T-cell (primary cell): ENCODE results near the gene KSR1. TPM values are rescaled to one million over a fixed set of nuclear protein-coding genes. Genes with fewer than 3 reads are reported as not detected.

Source experiments
- ATAC-seq, 4 experiments: fragments of 200-7000 bp in 3 of 4; fragments of 150-1000 bp in 1 of 4; cut with Tn5 transposase; replicated peaks in 1 of 4; 1 replicate in 3 of 4; 2 replicates in 1 of 4; pipeline ENCODE4 v1.10.0; 2021; ENCODE audit warnings: moderate library complexity in 3 of 4, mild to moderate bottlenecking in 2 of 4, moderate number of reproducible peaks in 1 of 4
- CTCF ChIA-PET, 2 donors: fragments of 300-600 bp; sonication (Branson Sonifier 250); formaldehyde crosslinking; loops; one replicate each; lab custom pipeline; 2022; ENCODE audit warnings: antibody characterized with exemption in 2 of 2; lab: Charles Lee
- POLR2A ChIA-PET, 2 donors: fragments of 300-600 bp; sonication (Branson Sonifier 250); formaldehyde crosslinking; loops; one replicate each; lab custom pipeline; 2022; ENCODE audit warnings: antibody characterized with exemption in 2 of 2; lab: Charles Lee
- DNase-seq, 35 experiments: peaks; one replicate each; pipeline versions ENCODE4 v3.0.0 to v3.0.0-alpha.2; 2013 to 2023
- H3K27ac ChIP-seq: one replicate; pipeline ENCODE4 v1.5.1; 2013; ENCODE audit warnings: low read length
- H3K27me3 ChIP-seq, 2 experiments: replicated peaks in 1 of 2; 1 replicate in 1 of 2; 2 replicates in 1 of 2; pipeline versions ENCODE4 v1.6.1 to v1.7.0; 2013; ENCODE audit warnings: low read length in 1 of 2, mixed read lengths in 1 of 2; ENCODE audit not compliant: control insufficient read depth in 2 of 2, insufficient read depth in 2 of 2; ENCODE audit errors: extremely low read depth in 1 of 2
- H3K36me3 ChIP-seq, 2 donors: 1 replicate in 1 of 2; 2 replicates in 1 of 2; pipeline versions ENCODE4 v1.6.1 to v1.7.0; 2013; ENCODE audit warnings: low read length in 1 of 2; ENCODE audit not compliant: control insufficient read depth in 2 of 2, insufficient read depth in 1 of 2; ENCODE audit errors: extremely low read depth in 1 of 2
- H3K4me1 ChIP-seq, 2 experiments: 1 replicate in 1 of 2; 2 replicates in 1 of 2; pipeline versions ENCODE4 v1.6.1 to v1.7.0; 2013; ENCODE audit warnings: low read length in 2 of 2, mixed read lengths in 1 of 2; ENCODE audit not compliant: insufficient read depth in 2 of 2, control insufficient read depth in 1 of 2; ENCODE audit errors: extremely low read depth in 1 of 2
- H3K4me3 ChIP-seq, 2 donors: 1 replicate in 1 of 2; 2 replicates in 1 of 2; pipeline versions ENCODE4 v1.5.1 to v1.7.0; 2013; ENCODE audit warnings: mild to moderate bottlenecking in 2 of 2, low read length in 1 of 2, moderate library complexity in 1 of 2; ENCODE audit not compliant: control insufficient read depth in 1 of 2; ENCODE audit errors: extremely low read depth in 1 of 2
- H3K9me3 ChIP-seq: 2 replicates; pipeline ENCODE4 v1.7.0; 2013
- H3K27ac Mint-ChIP-seq, 2 donors: one replicate each; pipeline ENCODE4 v1.8.0; 2020 to 2021; ENCODE audit warnings: mild to moderate bottlenecking in 2 of 2, mixed read lengths in 2 of 2
- H3K27me3 Mint-ChIP-seq, 2 donors: one replicate each; pipeline ENCODE4 v1.8.0; 2021 to 2022; ENCODE audit warnings: mixed read lengths in 2 of 2
- H3K36me3 Mint-ChIP-seq: one replicate; pipeline ENCODE4 v1.8.0; 2021; ENCODE audit warnings: mixed read lengths
- H3K4me1 Mint-ChIP-seq, 3 donors: one replicate each; pipeline ENCODE4 v1.8.0; 2020 to 2022; ENCODE audit warnings: mixed read lengths in 3 of 3, mild to moderate bottlenecking in 1 of 3
- H3K4me3 Mint-ChIP-seq, 3 donors: one replicate each; pipeline ENCODE4 v1.8.0; 2020 to 2022; ENCODE audit warnings: mild to moderate bottlenecking in 3 of 3, mixed read lengths in 3 of 3, moderate library complexity in 3 of 3
- H3K9me3 Mint-ChIP-seq, 3 donors: one replicate each; pipeline ENCODE4 v1.8.0; 2020 to 2022; ENCODE audit warnings: mixed read lengths in 3 of 3
- WGBS: methylation state at CpG from one replicate; pipeline ENCODE4 v1.1.5; 2013; ENCODE audit warnings: missing lambda C conversion rate; ENCODE audit not compliant: insufficient coverage; 5-methylcytosine and 5-hydroxymethylcytosine counted together
- total RNA-seq, 35 experiments: library from RNA in 6 of 35; stranded (reverse) in 6 of 35; fragments of 120-200 nt in 1 of 35; gene quantifications; one replicate each; pipeline versions ENCODE4 v1.2.1 to v1.2.4 and lab custom pipeline; 2013 to 2026

Gene KSR1
- total RNA-seq, 5 donors from 2014 or later (not counting 1 experiment from before 2014, with no cell fraction given): 26.8 to 35.8 (median 27.6) TPM

DNA sequence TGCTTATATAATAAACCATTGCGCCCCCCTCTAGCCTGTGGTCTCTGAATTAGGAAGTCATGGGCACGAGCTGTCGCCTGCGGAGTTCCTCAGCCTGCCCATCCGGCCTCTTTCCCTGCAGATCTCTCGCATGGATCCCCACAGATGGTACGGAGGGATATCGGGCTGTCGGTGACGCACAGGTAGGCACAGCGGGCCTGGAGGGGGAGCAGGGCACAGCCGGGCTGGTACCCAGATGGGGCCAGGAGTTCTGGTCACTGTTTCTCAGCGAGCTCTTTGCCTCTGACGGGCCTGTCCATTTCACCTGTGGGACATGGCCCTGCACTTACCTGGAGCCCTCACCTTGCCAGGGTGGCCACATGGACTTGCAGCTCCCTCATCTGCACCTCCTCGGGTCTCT is 132.1 kb downstream of the KSR1 start:
- ChIA-PET CTCF (no interaction called here), POLR2A (no interaction called here)
- H3K4me1 ChIP-seq: no peaks in the 10 kb centered on the region
- Mint-ChIP-seq H3K27me3 (no peaks in the 10 kb centered on the region), H3K27ac (no peak overlapping the region), H3K4me1 (no peaks in the 10 kb centered on the region), H3K9me3 (no peaks in the 10 kb centered on the region), H3K4me3 (no peak overlapping the region), H3K36me3 (peaks cover 19% of the 10 kb centered on the region)
- no peaks in the 10 kb centered on the region for H3K9me3 ChIP-seq
- ATAC-seq (no peak), DNase-seq (no peak)
- no peak overlapping the region for H3K4me3 ChIP-seq
- H3K27me3 ChIP-seq: no peaks in the 10 kb centered on the region
- H3K36me3 ChIP-seq: peaks cover 0 to 16% of the 10 kb centered on the region in 2 donors
- H3K27ac ChIP-seq: no peak overlapping the region
- 95% methylated on average over 14 of the region's 15 CpGs for WGBS

DNA sequence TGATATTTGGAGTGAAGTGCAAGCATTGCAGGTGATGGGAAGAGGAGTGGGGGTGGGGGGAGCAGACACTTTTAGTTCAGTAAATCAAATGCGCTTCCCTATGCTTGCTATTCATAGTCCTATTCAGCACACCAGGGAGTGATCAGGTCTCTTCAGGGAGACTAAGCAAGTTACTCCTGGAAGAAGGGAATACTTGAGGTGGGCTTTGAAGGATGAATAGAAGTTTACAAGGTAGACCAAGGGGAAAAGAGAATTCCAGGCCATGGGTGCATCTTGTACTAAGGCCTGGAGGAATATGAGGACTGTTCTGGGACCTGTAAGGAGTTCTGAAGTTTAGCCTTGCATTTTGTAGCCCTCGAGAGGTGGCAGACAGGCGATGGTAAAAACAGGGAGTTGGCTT is 134.6 kb downstream of the KSR1 start:
- 100% methylated on average over 2 of the region's 3 CpGs for WGBS

DNA sequence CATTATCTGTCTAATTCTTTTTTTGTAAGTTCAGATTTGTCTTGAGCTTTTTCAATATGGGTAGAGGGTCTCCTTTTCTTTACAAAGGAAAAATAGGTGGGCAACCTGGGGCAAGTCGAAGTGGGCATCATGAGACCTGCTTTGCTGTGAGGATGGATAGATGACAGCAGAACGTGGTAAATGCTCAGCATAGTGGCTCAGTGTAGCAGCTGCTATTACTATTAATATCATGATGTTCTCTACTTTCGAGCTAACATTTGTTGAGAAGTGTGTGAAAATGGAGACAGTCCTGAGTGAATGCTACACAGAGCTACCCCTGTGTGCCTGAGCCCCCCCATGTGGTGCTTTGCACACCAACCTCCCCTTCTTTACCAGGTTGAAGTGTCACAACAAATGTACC is 135.7 kb downstream of the KSR1 start:
- POLR2A ChIA-PET: no interaction called here
- no peak overlapping the region for H3K4me3 ChIP-seq
- H3K36me3 ChIP-seq: peaks cover 0 to 19% of the 10 kb centered on the region in 2 donors
- CTCF ChIA-PET: interaction anchor here (0.6 to 1.6 kb wide), 4 partner anchors 11 to 499 kb away, joined by 3 read pairs; no protein-coding TSS in a partner anchor
- no CpG with 5 or more reads among the region's 3 CpGs for WGBS
- no peaks in the 10 kb centered on the region for H3K27me3 Mint-ChIP-seq
- no peak overlapping the region for H3K4me3 Mint-ChIP-seq
- no peaks in the 10 kb centered on the region for H3K27me3 ChIP-seq
- H3K4me1 Mint-ChIP-seq: no peaks in the 10 kb centered on the region
- ATAC-seq: no peak
- H3K9me3 Mint-ChIP-seq: no peaks in the 10 kb centered on the region
- H3K4me1 ChIP-seq: no peaks in the 10 kb centered on the region
- peaks cover 9% of the 10 kb centered on the region for H3K36me3 Mint-ChIP-seq
- DNase-seq: no peak
- H3K27ac Mint-ChIP-seq: no peak overlapping the region
- no peak overlapping the region for H3K27ac ChIP-seq
- no peaks in the 10 kb centered on the region for H3K9me3 ChIP-seq

More for the DNA sequence above, 134.6 kb downstream of the KSR1 start:
- H3K36me3 ChIP-seq: peaks cover 0 to 22% of the 10 kb centered on the region in 2 donors
- no peaks in the 10 kb centered on the region for H3K9me3 Mint-ChIP-seq
- H3K27ac ChIP-seq: no peak overlapping the region
- no peaks in the 10 kb centered on the region for H3K27me3 Mint-ChIP-seq
- no peaks in the 10 kb centered on the region for H3K4me1 ChIP-seq
- peaks cover 6% of the 10 kb centered on the region for H3K36me3 Mint-ChIP-seq
- ChIA-PET POLR2A (no interaction called here), CTCF (no interaction called here)
- H3K4me1 Mint-ChIP-seq: no peaks in the 10 kb centered on the region
- no peak overlapping the region for H3K4me3 ChIP-seq
- H3K4me3 Mint-ChIP-seq: no peak overlapping the region
- H3K27ac Mint-ChIP-seq: no peak overlapping the region
- no peaks in the 10 kb centered on the region for H3K9me3 ChIP-seq
- DNase-seq (no peak), ATAC-seq (no peak)
- no peaks in the 10 kb centered on the region for H3K27me3 ChIP-seq

DNA sequence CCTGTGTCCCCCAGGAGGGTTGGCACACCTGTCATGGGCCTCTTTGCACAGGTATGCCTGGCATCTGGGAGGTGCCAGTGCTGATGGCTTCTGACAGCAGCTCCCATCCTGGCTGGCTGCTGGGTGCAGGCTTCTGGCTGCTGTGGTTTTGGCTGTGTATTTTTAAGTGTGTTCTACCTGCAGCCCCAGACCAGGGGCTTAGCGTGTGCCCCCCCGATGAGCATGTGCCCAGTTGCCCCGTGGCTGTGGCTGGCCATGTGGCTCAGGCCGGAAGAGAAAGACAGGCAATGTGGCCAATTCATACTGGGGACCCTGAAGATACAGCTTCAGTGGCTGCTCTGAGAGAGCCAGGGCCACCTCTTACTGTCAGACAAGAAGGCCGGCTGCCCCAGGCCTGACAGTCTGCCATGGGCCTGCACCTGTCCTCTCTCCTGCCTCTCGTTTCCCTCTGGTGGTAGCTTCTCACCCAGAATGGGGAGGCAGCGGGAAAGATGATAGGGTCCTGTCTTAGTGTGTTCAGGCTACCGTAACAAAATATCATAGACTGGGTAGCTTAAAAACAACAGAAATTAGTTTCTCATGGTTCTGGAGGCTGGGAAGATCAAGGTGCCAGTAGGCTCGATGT is 137.1 kb downstream of the KSR1 start:
- 94% methylated on average over 8 of the region's 9 CpGs for WGBS
- ChIA-PET CTCF (interaction anchor here (0.6 to 1.6 kb wide), 3 partner anchors 10 to 30 kb away, joined by 3 to 5 read pairs (median 3); no protein-coding TSS in a partner anchor), POLR2A (no interaction called here)
- Histone ChIP-seq H3K4me3 (no peak overlapping the region), H3K27ac (no peak overlapping the region), H3K4me1 (no peaks in the 10 kb centered on the region), H3K27me3 (no peaks in the 10 kb centered on the region), H3K36me3 (peaks cover 4 to 20% of the 10 kb centered on the region in 2 donors), H3K9me3 (no peaks in the 10 kb centered on the region)
- H3K9me3 Mint-ChIP-seq: no peaks in the 10 kb centered on the region
- H3K36me3 Mint-ChIP-seq: peaks cover 15% of the 10 kb centered on the region
- no peak overlapping the region for H3K4me3 Mint-ChIP-seq
- ATAC-seq (no peak), DNase-seq (no peak)
- no peak overlapping the region for H3K27ac Mint-ChIP-seq
- no peaks in the 10 kb centered on the region for H3K4me1 Mint-ChIP-seq
- H3K27me3 Mint-ChIP-seq: no peaks in the 10 kb centered on the region

DNA sequence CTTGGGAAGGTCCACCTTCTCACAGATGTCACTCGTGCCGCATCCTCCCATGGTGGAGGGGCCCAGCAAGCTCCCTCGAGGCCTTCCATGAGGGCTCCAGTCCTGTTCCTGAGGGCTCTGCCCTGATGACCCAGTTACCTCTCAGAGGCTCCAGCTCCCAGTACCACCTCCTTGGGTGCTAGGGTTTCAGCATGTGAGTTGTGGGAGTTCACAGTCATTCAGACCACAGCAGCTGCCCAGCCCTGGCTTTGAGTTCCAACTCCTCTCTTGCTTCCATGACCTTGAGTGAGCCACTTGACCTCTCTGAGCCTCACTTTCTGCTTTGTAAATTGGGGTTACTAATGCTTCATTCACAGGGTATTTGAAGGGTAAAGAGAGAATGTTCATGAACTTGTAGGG is 137.6 kb downstream of the KSR1 start:
- no peak overlapping the region for H3K27ac Mint-ChIP-seq
- Histone ChIP-seq H3K27ac (no peak overlapping the region), H3K4me3 (no peak overlapping the region), H3K36me3 (peaks cover 4 to 17% of the 10 kb centered on the region in 2 donors), H3K9me3 (no peaks in the 10 kb centered on the region), H3K27me3 (no peaks in the 10 kb centered on the region), H3K4me1 (no peaks in the 10 kb centered on the region)
- ATAC-seq (no peak), DNase-seq (no peak)
- H3K9me3 Mint-ChIP-seq: no peaks in the 10 kb centered on the region
- CTCF ChIA-PET: interaction anchor here in 1 of 2 donors (1.6 kb wide), 1 partner anchor 9 kb away, joined by 3 read pairs; no protein-coding TSS in a partner anchor
- H3K4me1 Mint-ChIP-seq: no peaks in the 10 kb centered on the region
- no peaks in the 10 kb centered on the region for H3K27me3 Mint-ChIP-seq
- POLR2A ChIA-PET: no interaction called here
- H3K36me3 Mint-ChIP-seq: peaks cover 12% of the 10 kb centered on the region
- H3K4me3 Mint-ChIP-seq: no peak overlapping the region
- 97% methylated on average over 3 of the region's 3 CpGs for WGBS

DNA sequence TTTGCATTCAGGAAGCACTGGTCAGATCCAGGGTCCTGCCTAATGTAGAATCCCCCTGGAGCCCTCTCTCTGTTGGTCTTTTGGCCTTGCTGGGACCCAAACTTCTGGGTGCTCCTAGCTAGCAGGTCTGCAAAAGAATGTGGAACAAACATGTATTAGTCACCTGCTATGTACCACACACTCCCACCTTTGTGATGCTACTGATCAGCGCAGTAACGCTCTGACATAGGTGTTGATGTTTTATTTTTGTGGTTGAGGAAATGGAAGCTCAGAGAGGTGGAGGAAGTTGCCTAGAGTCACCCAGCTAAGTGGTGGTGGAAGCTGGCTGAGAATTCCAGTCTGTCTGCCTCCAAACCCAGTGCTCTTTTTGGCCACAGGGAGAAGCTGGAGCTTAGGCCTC is 139.0 kb downstream of the KSR1 start:
- peaks cover 4 to 14% of the 10 kb centered on the region in 2 donors for H3K36me3 ChIP-seq
- Mint-ChIP-seq H3K27me3 (no peaks in the 10 kb centered on the region), H3K36me3 (peaks cover 9% of the 10 kb centered on the region), H3K27ac (no peak overlapping the region), H3K4me3 (no peak overlapping the region), H3K4me1 (peaks cover 0 to 5% (median 2%) of the 10 kb centered on the region in 3 donors), H3K9me3 (no peaks in the 10 kb centered on the region)
- H3K4me3 ChIP-seq: no peak overlapping the region
- no CpG with 5 or more reads among the region's 2 CpGs for WGBS
- H3K27ac ChIP-seq: no peak overlapping the region
- no peaks in the 10 kb centered on the region for H3K9me3 ChIP-seq
- no peaks in the 10 kb centered on the region for H3K27me3 ChIP-seq
- ATAC-seq (peak in 1 of 4 experiments; percentile 40), DNase-seq (no peak)
- peaks cover 0 to 3% of the 10 kb centered on the region in 2 experiments for H3K4me1 ChIP-seq
- ChIA-PET POLR2A (no interaction called here), CTCF (interaction anchor here (0.6 to 1.7 kb wide), 3 partner anchors 63 to 359 kb away, joined by 3 to 6 read pairs (median 3); no protein-coding TSS in a partner anchor)
